NB4 (cell line): ENCODE measurements around the gene POLR2H.

ENCODE experiments used
- CTCF ChIP-seq: IDR thresholded peaks from one replicate; pipeline ENCODE4 v1.5.1; 2012; ENCODE audit warnings: low read depth, low read length
- POLR2A ChIP-seq: IDR thresholded peaks from 2 replicates; pipeline ENCODE4 v1.6.1; 2011; ENCODE audit warnings: mild to moderate bottlenecking; ENCODE audit not compliant: insufficient read length; ENCODE audit errors: extremely low read depth

DNA sequence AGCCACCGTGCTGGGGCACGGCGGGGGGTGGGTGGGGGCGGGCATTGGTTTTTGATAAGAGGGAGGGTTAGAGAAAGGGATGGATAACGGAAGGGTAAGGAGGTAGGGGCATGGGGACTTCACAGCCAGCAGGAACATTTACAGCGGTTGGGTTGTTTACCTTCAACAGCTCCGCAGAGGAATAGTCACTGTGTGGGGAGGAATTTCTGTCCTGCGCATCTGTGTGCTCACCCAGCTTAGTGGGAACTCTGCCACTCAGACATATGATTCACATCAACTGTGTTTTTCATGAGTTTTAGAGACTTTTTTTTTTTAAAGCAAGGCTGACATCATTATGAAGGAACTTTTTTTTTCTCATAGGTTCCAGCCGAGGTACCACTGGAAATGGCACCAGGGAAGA is 37.9 kb downstream of the POLR2H start:
- TF ChIP-seq CTCF (no peak), POLR2A (no peak)
